CD4-positive, alpha-beta T cell (primary cell): ENCODE data around the gene ARF4. TPM values are rescaled to one million over a fixed set of nuclear protein-coding genes. Genes with fewer than 3 reads are reported as not detected.

Experiments used
- ATAC-seq: fragments of 200-7000 bp; cut with Tn5 transposase; one replicate; pipeline ENCODE4 v1.10.0; 2022; ENCODE audit warnings: mild to moderate bottlenecking; ENCODE audit not compliant: poor library complexity
- CTCF ChIA-PET: fragments of 350-600 bp; sonication (Branson Sonifier 250); formaldehyde crosslinking; loops from one replicate; lab custom pipeline; 2021; ENCODE audit warnings: antibody characterized with exemption, inconsistent platforms; lab: Charles Lee
- POLR2A ChIA-PET: fragments of 350-600 bp; sonication (Branson Sonifier 250); formaldehyde crosslinking; loops from one replicate; lab custom pipeline; 2021; ENCODE audit warnings: antibody characterized with exemption, inconsistent platforms; lab: Charles Lee
- DNase-seq, 14 experiments: peaks; one replicate each; pipeline ENCODE4 v3.0.0-alpha.2; 2013 to 2020; ENCODE audit warnings: mixed read lengths in 2 of 14
- H3K27ac ChIP-seq, 2 donors: one replicate each; pipeline versions ENCODE4 v1.5.1 to v1.7.0; 2013; ENCODE audit warnings: low read length in 2 of 2, low read depth in 1 of 2, mild to moderate bottlenecking in 1 of 2
- H3K27me3 ChIP-seq, 2 experiments: 1 replicate in 1 of 2; 2 replicates in 1 of 2; pipeline versions ENCODE4 v1.6.1 to v1.7.0; 2013; ENCODE audit warnings: low read length in 2 of 2, control low read depth in 1 of 2, mild to moderate bottlenecking in 1 of 2, moderate library complexity in 1 of 2; ENCODE audit not compliant: insufficient read depth in 2 of 2, control insufficient read depth in 1 of 2
- H3K36me3 ChIP-seq: one replicate; pipeline ENCODE4 v1.6.1; 2013; ENCODE audit warnings: low read length, control low read depth; ENCODE audit not compliant: insufficient read depth
- H3K4me1 ChIP-seq: one replicate; pipeline ENCODE4 v1.6.1; 2013; ENCODE audit warnings: low read length, control low read depth; ENCODE audit not compliant: insufficient read depth
- H3K4me3 ChIP-seq: one replicate; pipeline ENCODE4 v1.5.1; 2013; ENCODE audit warnings: mild to moderate bottlenecking, low read length, moderate library complexity
- H3K9me3 ChIP-seq, 2 experiments: 1 replicate in 1 of 2; 2 replicates in 1 of 2; pipeline versions ENCODE4 v1.6.1 to v1.7.0; 2013; ENCODE audit warnings: low read length in 2 of 2, mild to moderate bottlenecking in 2 of 2, control low read depth in 1 of 2, moderate library complexity in 1 of 2; ENCODE audit not compliant: control insufficient read depth in 1 of 2, insufficient read depth in 1 of 2
- H3K27ac Mint-ChIP-seq: one replicate; pipeline ENCODE4 v1.8.0; 2020; ENCODE audit warnings: mixed read lengths
- H3K27me3 Mint-ChIP-seq: one replicate; pipeline ENCODE4 v1.8.0; 2021; ENCODE audit warnings: mixed read lengths
- H3K36me3 Mint-ChIP-seq: one replicate; pipeline ENCODE4 v1.8.0; 2021; ENCODE audit warnings: low read depth, mixed read lengths
- H3K4me1 Mint-ChIP-seq: one replicate; pipeline ENCODE4 v1.8.0; 2021; ENCODE audit warnings: low read depth, mixed read lengths
- H3K4me3 Mint-ChIP-seq: one replicate; pipeline ENCODE4 v1.8.0; 2020; ENCODE audit warnings: mild to moderate bottlenecking, mixed read lengths
- H3K9me3 Mint-ChIP-seq: one replicate; pipeline ENCODE4 v1.8.0; 2020; ENCODE audit warnings: mixed read lengths
- intact Hi-C, 2 experiments: fragments of 100-400 bp; cut with DNase I in 1 of 2; cut with micrococcal nuclease in 1 of 2; formaldehyde crosslinking; loops; one replicate each; pipeline versions ENCODE4 v1.15.1 to v1.9.0; 2023 to 2025; cut with DNase I, micrococcal nuclease
- total RNA-seq, 174 experiments: library from RNA in 2 of 174; stranded (reverse) in 2 of 174; gene quantifications; one replicate each; pipeline ENCODE4 v1.2.3 and lab custom pipeline; 2021 to 2026
- TF ChIP-seq, protein P1 (sequence below): fragments of 200-600 bp; IDR thresholded peaks from one replicate; pipeline ENCODE4 v1.8.0; 2022; ENCODE audit warnings: antibody characterized with exemption, mild to moderate bottlenecking

Gene ARF4
- total RNA-seq, 2 experiments from 2014 or later = 56.7 to 59.9 TPM

DNA sequence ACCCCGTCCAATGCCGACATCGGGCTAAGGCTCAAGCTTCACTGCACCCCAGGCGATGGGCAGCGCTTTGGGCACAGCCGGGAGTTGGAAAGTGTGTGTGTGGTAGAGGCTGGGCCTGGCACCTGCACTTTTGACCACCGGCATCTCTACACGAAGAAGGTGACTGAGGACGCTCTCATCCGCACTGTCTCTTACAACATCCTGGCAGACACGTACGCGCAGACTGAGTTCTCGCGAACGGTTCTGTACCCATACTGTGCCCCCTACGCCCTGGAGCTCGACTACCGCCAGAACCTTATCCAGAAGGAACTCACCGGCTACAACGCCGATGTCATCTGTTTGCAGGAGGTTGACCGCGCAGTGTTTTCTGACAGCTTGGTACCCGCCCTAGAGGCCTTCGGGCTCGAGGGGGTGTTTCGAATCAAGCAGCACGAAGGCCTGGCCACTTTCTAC is 40.0 kb downstream of the ARF4 start:
- H3K27me3 Mint-ChIP-seq = no peaks in the 10 kb centered on the region
- peak overlapping the region; percentile 94 for H3K4me3 Mint-ChIP-seq
- Histone ChIP-seq H3K9me3 (no peaks in the 10 kb centered on the region), H3K27me3 (no peaks in the 10 kb centered on the region), H3K36me3 (peaks cover 19% of the 10 kb centered on the region), H3K4me3 (peak overlapping the region; percentile 88), H3K4me1 (peaks cover 34% of the 10 kb centered on the region), H3K27ac (peak overlapping the region; percentile 84 to 98)
- ATAC-seq (peak; percentile 54), DNase-seq (peak in 13 of 14 experiments; percentile 9 to 61 (median 23))
- peaks cover 58% of the 10 kb centered on the region for H3K36me3 Mint-ChIP-seq
- H3K27ac Mint-ChIP-seq = peak overlapping the region; percentile 93
- H3K9me3 Mint-ChIP-seq = no peaks in the 10 kb centered on the region
- intact Hi-C loops = loop anchor here (2.0 to 10.0 kb wide), 6 partner anchors 136 to 748 kb away; partner anchors contain the start of genes ABHD6 (in 1 of the 2), APPL1 (in 1 of the 2), DENND6A (in 1 of the 2) and HTD2 (in 1 of the 2)
- TF ChIP-seq, protein P1, sequence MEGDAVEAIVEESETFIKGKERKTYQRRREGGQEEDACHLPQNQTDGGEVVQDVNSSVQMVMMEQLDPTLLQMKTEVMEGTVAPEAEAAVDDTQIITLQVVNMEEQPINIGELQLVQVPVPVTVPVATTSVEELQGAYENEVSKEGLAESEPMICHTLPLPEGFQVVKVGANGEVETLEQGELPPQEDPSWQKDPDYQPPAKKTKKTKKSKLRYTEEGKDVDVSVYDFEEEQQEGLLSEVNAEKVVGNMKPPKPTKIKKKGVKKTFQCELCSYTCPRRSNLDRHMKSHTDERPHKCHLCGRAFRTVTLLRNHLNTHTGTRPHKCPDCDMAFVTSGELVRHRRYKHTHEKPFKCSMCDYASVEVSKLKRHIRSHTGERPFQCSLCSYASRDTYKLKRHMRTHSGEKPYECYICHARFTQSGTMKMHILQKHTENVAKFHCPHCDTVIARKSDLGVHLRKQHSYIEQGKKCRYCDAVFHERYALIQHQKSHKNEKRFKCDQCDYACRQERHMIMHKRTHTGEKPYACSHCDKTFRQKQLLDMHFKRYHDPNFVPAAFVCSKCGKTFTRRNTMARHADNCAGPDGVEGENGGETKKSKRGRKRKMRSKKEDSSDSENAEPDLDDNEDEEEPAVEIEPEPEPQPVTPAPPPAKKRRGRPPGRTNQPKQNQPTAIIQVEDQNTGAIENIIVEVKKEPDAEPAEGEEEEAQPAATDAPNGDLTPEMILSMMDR = no peak
- ChIA-PET CTCF (interaction anchor here (0.6 to 2.5 kb wide), 3 partner anchors 26 to 278 kb away, joined by 4 to 8 read pairs (median 5); partner anchors contain the start of gene ARF4), POLR2A (interaction anchor here (0.9 to 5.3 kb wide), 9 partner anchors 10 to 775 kb away, joined by 3 to 190 read pairs (median 18); partner anchors contain the start of genes APPL1, ARF4, DENND6A and SLMAP)
- peaks cover 53% of the 10 kb centered on the region for H3K4me1 Mint-ChIP-seq

DNA sequence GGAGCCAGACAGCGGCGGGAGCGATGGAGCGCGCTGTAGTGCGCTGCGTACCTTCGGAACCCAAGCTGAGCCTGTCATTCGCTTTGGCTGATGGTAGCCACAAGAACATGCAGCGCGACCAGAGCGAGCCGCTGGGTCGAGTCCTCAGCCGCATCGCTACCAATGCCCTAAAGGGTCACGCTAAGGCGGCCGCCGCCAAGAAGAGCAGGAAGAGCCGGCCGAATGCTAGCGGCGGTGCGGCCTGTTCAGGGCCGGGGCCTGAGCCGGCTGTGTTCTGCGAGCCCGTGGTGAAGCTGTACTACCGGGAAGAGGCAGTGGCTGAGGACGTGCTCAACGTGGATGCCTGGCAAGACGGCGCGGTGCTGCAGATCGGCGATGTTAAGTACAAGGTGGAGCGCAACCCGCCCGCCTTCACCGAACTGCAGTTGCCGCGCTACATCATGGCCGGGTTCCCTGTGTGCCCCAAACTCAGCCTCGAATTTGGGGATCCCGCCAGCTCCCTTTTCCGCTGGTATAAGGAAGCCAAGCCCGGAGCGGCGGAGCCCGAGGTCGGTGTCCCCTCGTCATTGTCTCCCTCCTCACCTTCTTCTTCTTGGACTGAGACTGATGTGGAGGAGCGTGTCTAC is 40.6 kb downstream of the ARF4 start:
- peak overlapping the region; percentile 93 for H3K27ac Mint-ChIP-seq
- DNase-seq = peak in 10 of 14 experiments; percentile 12 to 70 (median 28)
- H3K36me3 ChIP-seq = peaks cover 15% of the 10 kb centered on the region
- TF ChIP-seq, protein P1 = no peak
- no peaks in the 10 kb centered on the region for H3K27me3 Mint-ChIP-seq
- peaks cover 53% of the 10 kb centered on the region for H3K36me3 Mint-ChIP-seq
- peaks cover 51% of the 10 kb centered on the region for H3K4me1 Mint-ChIP-seq
- no peaks in the 10 kb centered on the region for H3K9me3 Mint-ChIP-seq
- POLR2A ChIA-PET = interaction anchor here (0.7 to 5.3 kb wide), 20 partner anchors 10 to 999 kb away, joined by 3 to 190 read pairs (median 5); partner anchors contain the start of genes APPL1, ARF4, CCDC66 and DENND6A
- H3K9me3 ChIP-seq = no peaks in the 10 kb centered on the region
- intact Hi-C loops = loop anchor here (1.0 to 10.0 kb wide), 8 partner anchors 41 to 748 kb away; partner anchors contain the start of genes SLMAP (in 2 of the 2), ABHD6 (in 1 of the 2), APPL1 (in 1 of the 2) and ARF4 (in 1 of the 2)
- peak; percentile 43 for ATAC-seq
- peaks cover 34% of the 10 kb centered on the region for H3K4me1 ChIP-seq
- H3K4me3 Mint-ChIP-seq = peak overlapping the region; percentile 94
- CTCF ChIA-PET = interaction anchor here (0.6 to 2.5 kb wide), 5 partner anchors 26 to 278 kb away, joined by 3 to 8 read pairs (median 4); partner anchors contain the start of gene ARF4
- no peaks in the 10 kb centered on the region for H3K27me3 ChIP-seq
- H3K4me3 ChIP-seq = peak overlapping the region; percentile 88
- H3K27ac ChIP-seq = peak overlapping the region; percentile 84 to 98

DNA sequence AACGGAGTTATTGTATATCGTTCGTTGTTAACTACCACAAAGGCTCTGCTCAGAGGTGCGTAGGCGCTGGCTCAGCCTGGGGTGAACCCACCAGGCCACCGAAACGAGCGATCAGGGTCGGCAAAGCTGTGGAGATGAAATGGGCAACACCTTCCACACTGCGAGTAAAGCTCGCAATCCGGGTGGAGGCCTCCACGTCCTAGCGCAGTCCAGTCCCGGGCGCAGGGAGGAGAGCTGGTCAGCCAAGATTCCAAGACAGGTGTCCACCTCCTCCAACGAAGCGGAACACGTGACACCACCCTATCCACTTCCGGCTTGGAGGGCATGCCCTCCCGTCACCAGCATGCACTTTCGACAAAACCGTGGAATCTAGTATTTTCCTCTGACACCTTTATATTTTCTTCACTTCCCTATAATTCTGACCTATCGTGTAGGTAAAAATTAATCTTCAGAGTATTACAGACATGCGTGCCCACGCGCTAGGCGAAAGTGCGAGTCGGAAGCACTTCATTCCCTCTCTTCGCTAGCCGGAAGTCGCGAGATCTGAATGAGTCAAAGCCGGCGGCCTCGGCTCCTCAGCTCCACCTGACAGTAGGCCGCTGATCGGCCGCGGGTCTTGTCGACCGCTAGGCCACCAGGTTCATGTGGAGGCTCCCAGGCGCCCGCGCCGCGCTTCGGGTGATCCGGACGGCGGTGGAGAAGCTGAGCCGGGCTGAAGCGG is 41.2 kb downstream of the ARF4 start, which contains the start of gene PDE12:
Gene PDE12, plus strand, starts transcription at position 537 of the 721 bp plus-strand sequence. Its CDS starts 106 bp downstream, at position 643.
- Histone ChIP-seq H3K27me3 (no peaks in the 10 kb centered on the region), H3K36me3 (peaks cover 12% of the 10 kb centered on the region), H3K4me1 (peaks cover 34% of the 10 kb centered on the region), H3K4me3 (peak within 1 kb of the TSS; percentile 88), H3K9me3 (no peaks in the 10 kb centered on the region), H3K27ac (peak within 1 kb of the TSS; percentile 84 to 98)
- Mint-ChIP-seq H3K36me3 (peaks cover 46% of the 10 kb centered on the region), H3K4me1 (peaks cover 45% of the 10 kb centered on the region), H3K9me3 (no peaks in the 10 kb centered on the region), H3K27me3 (no peaks in the 10 kb centered on the region), H3K27ac (peak within 1 kb of the TSS; percentile 93), H3K4me3 (peak within 1 kb of the TSS; percentile 94)
- intact Hi-C loops = loop anchor here (1.0 to 10.0 kb wide), 10 partner anchors 41 to 749 kb away; partner anchors contain the start of genes SLMAP (in 2 of the 2), ABHD6 (in 1 of the 2), APPL1 (in 1 of the 2) and ARF4 (in 1 of the 2)
- ChIA-PET CTCF (interaction anchor here (0.8 to 2.5 kb wide), 4 partner anchors 27 to 158 kb away, joined by 3 to 8 read pairs (median 4); partner anchors contain the start of gene ARF4), POLR2A (interaction anchor here (0.6 to 5.3 kb wide), 22 partner anchors 10 to 998 kb away, joined by 3 to 190 read pairs (median 5); partner anchors contain the start of genes APPL1, ARF4, CCDC66 and DENND6A)
- TF ChIP-seq, protein P1 = no peak
- ATAC-seq (peak; percentile 67), DNase-seq (peak; percentile 66 to 92 (median 78))
